Activated CD4-positive, alpha-beta T cell treated with anti-CD3 and anti-CD28 coated beads, Interleukin-2, amount 10 ng/mL, durations not matched to agents 24 days and 14 days (primary cell): ENCODE data around the gene JAKMIP2. TPM values are rescaled to one million over a fixed set of nuclear protein-coding genes. Genes with fewer than 3 reads are reported as not detected.

Source experiments
- DNase-seq: peaks from one replicate; pipeline ENCODE4 v3.0.0; 2022
- H3K27ac Mint-ChIP-seq: one replicate; pipeline ENCODE4 v1.8.0; 2022; ENCODE audit warnings: mild to moderate bottlenecking, mixed read lengths
- H3K27me3 Mint-ChIP-seq: one replicate; pipeline ENCODE4 v1.8.0; 2022; ENCODE audit warnings: mixed read lengths
- H3K36me3 Mint-ChIP-seq: one replicate; pipeline ENCODE4 v1.8.0; 2022; ENCODE audit warnings: low read depth, mild to moderate bottlenecking, mixed read lengths
- H3K4me1 Mint-ChIP-seq: one replicate; pipeline ENCODE4 v1.8.0; 2021; ENCODE audit warnings: mixed read lengths
- H3K4me3 Mint-ChIP-seq: one replicate; pipeline ENCODE4 v1.8.0; 2022; ENCODE audit warnings: mild to moderate bottlenecking, moderate library complexity, mixed read lengths
- H3K9me3 Mint-ChIP-seq: one replicate; pipeline ENCODE4 v1.8.0; 2021; ENCODE audit warnings: mixed read lengths
- intact Hi-C: fragments of 100-400 bp; cut with micrococcal nuclease; formaldehyde crosslinking; loops from one replicate; pipeline ENCODE4 v1.15.1; 2023
- total RNA-seq: library from RNA; stranded (reverse); gene quantifications from 2 replicates; pipeline ENCODE4 v1.2.3, GENCODE V29; 2022

JAKMIP2 gene
- total RNA-seq, 1 donor from 2014 or later = 1.2 TPM

GRCh38 chr5:147689426-147689825 is 93.1 kb downstream of the JAKMIP2 start:
- intact Hi-C loops = no loop called here
- Mint-ChIP-seq H3K27ac (no peak overlapping the region), H3K4me1 (no peaks in the 10 kb centered on the region), H3K36me3 (no peaks in the 10 kb centered on the region), H3K9me3 (no peaks in the 10 kb centered on the region), H3K4me3 (no peak overlapping the region), H3K27me3 (no peaks in the 10 kb centered on the region)
- DNase-seq = no peak

GRCh38 chr5:147688656-147689356 is 93.7 kb downstream of the JAKMIP2 start:
- Mint-ChIP-seq H3K27ac (no peak overlapping the region), H3K4me3 (no peak overlapping the region), H3K27me3 (no peaks in the 10 kb centered on the region), H3K36me3 (no peaks in the 10 kb centered on the region), H3K9me3 (no peaks in the 10 kb centered on the region), H3K4me1 (no peaks in the 10 kb centered on the region)
- no peak for DNase-seq
- intact Hi-C loops = no loop called here

GRCh38 chr5:147687118-147687517 is 95.4 kb downstream of the JAKMIP2 start:
- Mint-ChIP-seq H3K27me3 (no peaks in the 10 kb centered on the region), H3K4me1 (no peaks in the 10 kb centered on the region), H3K4me3 (no peak overlapping the region), H3K27ac (no peak overlapping the region), H3K9me3 (no peaks in the 10 kb centered on the region), H3K36me3 (no peaks in the 10 kb centered on the region)
- intact Hi-C loops = no loop called here
- DNase-seq = no peak

- Mint-ChIP-seq H3K27me3 (no peaks in the 10 kb centered on the region), H3K36me3 (no peaks in the 10 kb centered on the region), H3K9me3 (no peaks in the 10 kb centered on the region), H3K4me1 (no peaks in the 10 kb centered on the region), H3K27ac (no peak overlapping the region), H3K4me3 (no peak overlapping the region)
- no peak for DNase-seq
- intact Hi-C loops = no loop called here
Observed at GRCh38 chr5:147686421-147686820, 96.1 kb downstream of the JAKMIP2 start.

GRCh38 chr5:147685993-147686392 is 96.5 kb downstream of the JAKMIP2 start:
- Mint-ChIP-seq H3K4me1 (no peaks in the 10 kb centered on the region), H3K36me3 (no peaks in the 10 kb centered on the region), H3K27ac (no peak overlapping the region), H3K27me3 (no peaks in the 10 kb centered on the region), H3K9me3 (no peaks in the 10 kb centered on the region), H3K4me3 (no peak overlapping the region)
- intact Hi-C loops = no loop called here
- no peak for DNase-seq

DNA sequence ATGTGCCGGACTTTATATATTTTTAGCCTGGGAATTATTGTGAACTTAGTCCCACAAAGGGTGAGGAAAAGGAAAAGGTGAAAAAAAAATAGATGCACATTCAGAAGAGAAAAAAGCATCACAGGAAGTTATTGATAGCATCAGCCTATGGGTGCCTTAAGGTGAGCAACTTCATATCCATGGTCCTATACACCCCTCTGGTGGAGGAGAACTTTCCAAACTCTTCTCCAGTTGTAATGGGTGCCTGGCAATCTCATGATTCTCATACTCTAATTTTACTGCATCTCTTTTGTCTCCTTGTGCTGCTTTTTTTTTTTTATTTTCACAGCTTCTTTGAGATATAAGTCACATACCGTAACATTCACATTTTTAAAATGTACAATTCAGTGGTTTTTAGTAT is 107.4 kb downstream of the JAKMIP2 start:
- Mint-ChIP-seq H3K27me3 (no peaks in the 10 kb centered on the region), H3K4me1 (no peaks in the 10 kb centered on the region)

DNA sequence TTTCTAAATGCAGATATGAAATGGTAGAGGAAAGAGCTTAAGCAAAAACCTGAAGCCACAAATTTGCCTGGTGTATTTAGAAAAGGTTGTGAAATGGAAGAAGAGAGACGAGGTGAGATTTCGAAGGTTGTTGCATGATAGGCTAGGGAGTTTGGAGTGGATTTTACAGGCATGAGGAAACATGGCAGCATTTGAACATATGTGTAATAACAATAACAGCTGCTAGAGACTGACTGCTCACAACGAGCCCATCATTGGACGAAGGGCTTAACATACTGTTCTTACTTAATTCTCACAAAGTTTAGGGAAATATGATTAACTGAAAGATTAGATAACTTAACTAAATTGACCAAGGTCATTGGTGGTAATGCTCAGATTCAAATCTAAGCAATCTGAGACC is 108.1 kb downstream of the JAKMIP2 start:
- Mint-ChIP-seq H3K36me3 (no peaks in the 10 kb centered on the region), H3K4me1 (no peaks in the 10 kb centered on the region), H3K27me3 (no peaks in the 10 kb centered on the region), H3K27ac (no peak overlapping the region), H3K9me3 (no peaks in the 10 kb centered on the region), H3K4me3 (no peak overlapping the region)
- intact Hi-C loops = no loop called here
- no peak for DNase-seq

More for the DNA sequence above, 107.4 kb downstream of the JAKMIP2 start:
- DNase-seq = no peak
- Mint-ChIP-seq H3K9me3 (no peaks in the 10 kb centered on the region), H3K4me3 (no peak overlapping the region), H3K36me3 (no peaks in the 10 kb centered on the region), H3K27ac (no peak overlapping the region)
- intact Hi-C loops = no loop called here

DNA sequence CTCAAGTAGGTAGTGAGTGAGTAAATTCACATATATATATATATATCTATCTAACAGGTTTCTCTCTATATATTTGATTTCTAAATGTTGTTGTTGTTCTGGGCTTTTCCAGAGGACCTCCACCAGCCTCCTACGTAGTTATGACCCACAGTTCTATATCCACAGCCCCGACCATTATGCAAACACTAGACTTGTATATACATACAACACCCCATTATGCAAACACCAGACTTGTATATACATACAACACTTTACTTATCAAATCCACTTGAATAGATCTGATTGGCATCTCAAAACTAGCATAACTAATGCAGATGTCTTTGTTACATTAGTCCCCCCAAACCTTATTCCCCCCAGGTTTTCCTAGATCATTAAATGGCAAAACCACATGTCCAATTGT is 108.7 kb downstream of the JAKMIP2 start:
- DNase-seq = no peak
- H3K27me3 Mint-ChIP-seq = no peaks in the 10 kb centered on the region
- no peaks in the 10 kb centered on the region for H3K4me1 Mint-ChIP-seq
- H3K27ac Mint-ChIP-seq = no peak overlapping the region
- no peaks in the 10 kb centered on the region for H3K9me3 Mint-ChIP-seq
- no peak overlapping the region for H3K4me3 Mint-ChIP-seq
- intact Hi-C loops = no loop called here
- no peaks in the 10 kb centered on the region for H3K36me3 Mint-ChIP-seq

DNA sequence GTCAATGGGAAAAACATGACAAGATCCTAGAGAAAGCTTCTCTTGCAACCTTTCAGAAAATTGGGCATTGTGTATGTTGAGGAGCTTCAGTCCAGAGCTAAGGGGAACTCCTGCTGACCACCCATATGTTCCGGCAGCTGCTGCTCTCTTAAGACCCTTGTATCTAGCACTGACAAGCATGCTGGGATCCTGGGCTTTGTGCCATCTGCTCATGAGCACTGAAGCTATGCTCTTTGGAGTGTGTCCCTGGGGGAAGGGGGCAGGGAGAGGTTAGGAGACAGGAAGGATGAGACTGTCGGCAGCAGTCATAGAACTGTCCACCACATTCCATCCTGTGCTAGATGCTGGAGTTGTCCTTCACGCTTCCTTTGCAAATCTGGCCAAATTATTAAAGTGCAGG is 109.3 kb downstream of the JAKMIP2 start:
- no peak for DNase-seq
- Mint-ChIP-seq H3K36me3 (no peaks in the 10 kb centered on the region), H3K27me3 (no peaks in the 10 kb centered on the region), H3K4me3 (no peak overlapping the region), H3K27ac (no peak overlapping the region), H3K9me3 (no peaks in the 10 kb centered on the region), H3K4me1 (no peaks in the 10 kb centered on the region)
- intact Hi-C loops = no loop called here

GRCh38 chr5:147671365-147671764 is 111.2 kb downstream of the JAKMIP2 start:
- Mint-ChIP-seq H3K36me3 (no peaks in the 10 kb centered on the region), H3K4me1 (no peaks in the 10 kb centered on the region), H3K9me3 (no peaks in the 10 kb centered on the region), H3K27ac (no peak overlapping the region), H3K27me3 (no peaks in the 10 kb centered on the region), H3K4me3 (no peak overlapping the region)
- intact Hi-C loops = no loop called here
- no peak for DNase-seq

DNA sequence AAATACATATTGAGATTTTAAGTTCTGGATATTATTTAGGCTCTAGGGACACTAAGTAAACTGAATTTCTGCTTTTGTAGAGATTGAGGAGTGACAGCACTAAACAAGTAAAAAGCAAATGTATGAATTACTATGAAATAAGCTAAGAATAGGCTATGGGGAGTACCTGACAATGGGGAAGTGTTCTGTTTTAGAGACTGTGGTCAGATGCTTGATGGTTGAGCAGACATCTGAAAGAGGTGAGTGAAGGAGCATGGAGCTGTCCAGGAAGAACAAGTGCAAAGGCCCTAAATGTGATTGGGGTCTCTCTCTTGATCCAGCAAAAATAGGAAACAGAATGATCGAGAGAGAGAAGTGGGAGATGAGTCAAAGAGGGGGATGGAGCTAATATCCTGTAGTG is 111.7 kb downstream of the JAKMIP2 start:
- no peak for DNase-seq
- no peak overlapping the region for H3K4me3 Mint-ChIP-seq
- no peaks in the 10 kb centered on the region for H3K4me1 Mint-ChIP-seq
- no peak overlapping the region for H3K27ac Mint-ChIP-seq
- intact Hi-C loops = no loop called here
- H3K27me3 Mint-ChIP-seq = no peaks in the 10 kb centered on the region
- H3K36me3 Mint-ChIP-seq = no peaks in the 10 kb centered on the region
- H3K9me3 Mint-ChIP-seq = no peaks in the 10 kb centered on the region

GRCh38 chr5:147669169-147669869 is 113.2 kb downstream of the JAKMIP2 start:
- Mint-ChIP-seq H3K4me1 (no peaks in the 10 kb centered on the region), H3K4me3 (no peak overlapping the region), H3K9me3 (no peaks in the 10 kb centered on the region), H3K27ac (no peak overlapping the region), H3K27me3 (no peaks in the 10 kb centered on the region), H3K36me3 (no peaks in the 10 kb centered on the region)
- DNase-seq = no peak
- intact Hi-C loops = no loop called here

- DNase-seq = no peak
- no peaks in the 10 kb centered on the region for H3K36me3 Mint-ChIP-seq
- no peaks in the 10 kb centered on the region for H3K27me3 Mint-ChIP-seq
- intact Hi-C loops = no loop called here
- H3K4me1 Mint-ChIP-seq = no peaks in the 10 kb centered on the region
- H3K9me3 Mint-ChIP-seq = no peaks in the 10 kb centered on the region
- no peak overlapping the region for H3K4me3 Mint-ChIP-seq
- no peak overlapping the region for H3K27ac Mint-ChIP-seq
Observed at GRCh38 chr5:147668385-147668784, 114.1 kb downstream of the JAKMIP2 start.

- Mint-ChIP-seq H3K27ac (no peak overlapping the region), H3K4me3 (no peak overlapping the region), H3K9me3 (no peaks in the 10 kb centered on the region), H3K36me3 (no peaks in the 10 kb centered on the region), H3K4me1 (no peaks in the 10 kb centered on the region), H3K27me3 (no peaks in the 10 kb centered on the region)
- intact Hi-C loops = no loop called here
- DNase-seq = no peak
Observed at GRCh38 chr5:147667363-147667762, 115.2 kb downstream of the JAKMIP2 start.

- Mint-ChIP-seq H3K4me3 (no peak overlapping the region), H3K4me1 (no peaks in the 10 kb centered on the region), H3K9me3 (no peaks in the 10 kb centered on the region), H3K27me3 (no peaks in the 10 kb centered on the region), H3K27ac (no peak overlapping the region), H3K36me3 (no peaks in the 10 kb centered on the region)
- DNase-seq = no peak
- intact Hi-C loops = no loop called here
Observed at GRCh38 chr5:147666419-147666818, 116.1 kb downstream of the JAKMIP2 start.
